Neural progenitor cell (in vitro differentiated cells): ENCODE data around the gene PIAS1. TPM values are rescaled to one million over a fixed set of nuclear protein-coding genes. Genes with fewer than 3 reads are reported as not detected.

Experiments
- DNase-seq: peaks from one replicate; pipeline ENCODE4 v3.0.0-alpha.2; 2016; ENCODE audit warnings: low spot score
- H2AFZ ChIP-seq: fragments of 200-600 bp; sonication (generic); replicated peaks from 2 replicates; pipeline ENCODE4 v1.6.1; 2016; ENCODE audit warnings: antibody characterized with exemption
- H3F3A ChIP-seq: fragments of 200-600 bp; sonication (generic); 2 replicates; pipeline ENCODE4 v1.6.1; 2016; ENCODE audit warnings: antibody characterized with exemption, low read depth
- H3K27ac ChIP-seq: fragments of 200-600 bp; sonication (generic); 2 replicates; pipeline ENCODE4 v1.5.1; 2016; ENCODE audit warnings: mild to moderate bottlenecking
- H3K27me3 ChIP-seq: fragments of 200-600 bp; sonication (generic); 2 replicates; pipeline ENCODE4 v1.6.1; 2016; ENCODE audit warnings: mild to moderate bottlenecking, moderate library complexity
- H3K36me3 ChIP-seq: fragments of 200-600 bp; sonication (generic); 2 replicates; pipeline ENCODE4 v1.5.1; 2016
- H3K4me1 ChIP-seq: fragments of 200-600 bp; sonication (generic); 2 replicates; pipeline ENCODE4 v1.6.1; 2016; ENCODE audit warnings: mixed run types
- H3K4me2 ChIP-seq: fragments of 200-600 bp; sonication (generic); 2 replicates; pipeline ENCODE4 v1.6.1; 2016
- H3K4me3 ChIP-seq: fragments of 200-600 bp; sonication (generic); 2 replicates; pipeline ENCODE4 v1.5.1; 2016
- H3K79me2 ChIP-seq: fragments of 200-600 bp; sonication (generic); 2 replicates; pipeline ENCODE4 v1.6.1; 2016; ENCODE audit warnings: low read depth
- H3K9ac ChIP-seq: fragments of 200-600 bp; sonication (generic); 2 replicates; pipeline ENCODE4 v1.6.1; 2016
- H3K9me3 ChIP-seq: fragments of 200-600 bp; sonication (generic); 2 replicates; pipeline ENCODE4 v1.5.1; 2016; ENCODE audit warnings: low read depth
- H4K20me1 ChIP-seq: fragments of 200-600 bp; sonication (generic); 2 replicates; pipeline ENCODE4 v1.6.1; 2016; ENCODE audit warnings: low read depth
- H3K27ac Mint-ChIP-seq: 3 replicates; pipeline ENCODE4 v1.8.0; 2021; ENCODE audit warnings: mixed read lengths
- H3K27me3 Mint-ChIP-seq: 2 replicates; pipeline ENCODE4 v1.8.0; 2022; ENCODE audit warnings: low read depth, mild to moderate bottlenecking, inconsistent platforms, moderate library complexity, mixed read lengths; ENCODE audit not compliant: insufficient read depth
- H3K36me3 Mint-ChIP-seq: 3 replicates; pipeline ENCODE4 v1.8.0; 2021; ENCODE audit warnings: mixed read lengths
- H3K4me1 Mint-ChIP-seq: 3 replicates; pipeline ENCODE4 v1.8.0; 2021; ENCODE audit warnings: mixed read lengths
- H3K4me3 Mint-ChIP-seq: 3 replicates; pipeline ENCODE4 v1.8.0; 2021; ENCODE audit warnings: mild to moderate bottlenecking, moderate library complexity, mixed read lengths
- H3K9me3 Mint-ChIP-seq: 3 replicates; pipeline ENCODE4 v1.8.0; 2020; ENCODE audit warnings: mixed read lengths
- CTCF ChIP-seq: fragments of 200-600 bp; sonication (generic); IDR thresholded peaks from 2 replicates; pipeline ENCODE4 v1.5.1; 2017; ENCODE audit warnings: antibody characterized with exemption, mild to moderate bottlenecking
- EZH2 ChIP-seq: fragments of 200-600 bp; sonication (generic); IDR thresholded peaks from 2 replicates; pipeline ENCODE4 v1.6.1; 2017; ENCODE audit warnings: antibody characterized with exemption, mild to moderate bottlenecking, moderate library complexity
- EZH2phosphoT487 ChIP-seq: fragments of 200-600 bp; sonication (generic); IDR thresholded peaks from 2 replicates; pipeline ENCODE4 v1.6.1; 2017; ENCODE audit warnings: antibody characterized with exemption
- total RNA-seq: library from RNA; depleted of rRNA; stranded (reverse); fragments of >200 nt; gene quantifications from 2 replicates; pipeline ENCODE4 v1.2.3, GENCODE V29; 2015; ENCODE audit warnings: low replicate concordance

Gene PIAS1
- total RNA-seq, 1 donor from 2014 or later, result 34.6 TPM

DNA sequence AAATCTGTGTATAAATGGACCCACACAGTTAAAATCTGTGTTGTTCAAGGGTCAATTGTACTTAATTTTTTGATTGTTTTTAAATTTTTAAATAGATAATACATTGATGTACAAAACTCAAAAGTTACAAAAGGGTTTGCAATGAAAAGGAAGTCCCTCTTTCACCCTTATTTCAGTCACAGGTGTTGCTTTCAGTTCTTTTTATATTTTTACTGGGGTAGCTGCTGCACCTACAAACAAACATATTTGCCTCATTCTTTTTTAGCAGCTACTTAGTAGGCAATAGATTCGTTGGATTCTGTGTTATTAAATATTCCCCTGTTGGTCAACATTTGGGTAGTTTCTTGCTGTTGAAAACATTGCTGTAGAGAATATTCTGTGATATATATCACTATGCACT is 44.4 kb downstream of the PIAS1 start:
- peaks cover 28% of the 10 kb centered on the region for H3K36me3 ChIP-seq
- TF ChIP-seq CTCF (no peak), EZH2phosphoT487 (no peak), EZH2 (no peak)
- H3F3A ChIP-seq, result no peaks in the 10 kb centered on the region
- no peak overlapping the region for H3K9ac ChIP-seq
- no peak overlapping the region for H3K27ac Mint-ChIP-seq
- H3K9me3 Mint-ChIP-seq, result peaks cover 60% of the 10 kb centered on the region
- no peak overlapping the region for H2AFZ ChIP-seq
- H3K27me3 Mint-ChIP-seq, result no peaks in the 10 kb centered on the region
- H4K20me1 ChIP-seq, result no peaks in the 10 kb centered on the region
- H3K27me3 ChIP-seq, result no peaks in the 10 kb centered on the region
- no peak overlapping the region for H3K4me3 Mint-ChIP-seq
- no peaks in the 10 kb centered on the region for H3K4me1 ChIP-seq
- H3K27ac ChIP-seq, result no peak overlapping the region
- no peak for DNase-seq
- peaks cover 77% of the 10 kb centered on the region for H3K36me3 Mint-ChIP-seq
- peaks cover 98% of the 10 kb centered on the region for H3K79me2 ChIP-seq
- peaks cover 16% of the 10 kb centered on the region for H3K9me3 ChIP-seq
- H3K4me3 ChIP-seq, result no peak overlapping the region
- no peak overlapping the region for H3K4me2 ChIP-seq
- no peaks in the 10 kb centered on the region for H3K4me1 Mint-ChIP-seq

DNA sequence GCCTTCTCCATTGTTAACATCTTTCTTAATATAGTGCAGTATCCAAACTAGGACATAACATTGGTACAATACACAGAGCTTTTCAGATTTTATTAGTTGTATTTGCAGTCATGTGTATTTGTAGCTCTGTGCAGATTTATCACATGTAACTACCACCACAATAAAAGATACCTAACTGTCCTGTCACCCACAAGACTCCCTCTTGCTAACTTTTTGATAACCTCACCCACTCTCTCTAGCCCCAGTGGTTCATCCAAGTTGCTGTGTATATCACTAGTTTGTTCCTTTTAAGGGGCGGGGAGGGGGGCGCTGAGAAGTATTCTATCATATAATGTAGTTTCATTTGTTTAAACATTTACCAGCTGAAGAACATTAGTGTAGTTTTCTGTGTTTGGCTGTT is 46.1 kb downstream of the PIAS1 start:
- peaks cover 33% of the 10 kb centered on the region for H3K36me3 ChIP-seq
- Mint-ChIP-seq H3K4me3 (no peak overlapping the region), H3K27me3 (no peaks in the 10 kb centered on the region), H3K36me3 (peaks cover 74% of the 10 kb centered on the region), H3K27ac (no peak overlapping the region), H3K9me3 (peaks cover 61% of the 10 kb centered on the region), H3K4me1 (no peaks in the 10 kb centered on the region)
- H2AFZ ChIP-seq, result no peak overlapping the region
- H3K27ac ChIP-seq, result no peak overlapping the region
- H3K27me3 ChIP-seq, result no peaks in the 10 kb centered on the region
- H3K4me3 ChIP-seq, result no peak overlapping the region
- peaks cover 24% of the 10 kb centered on the region for H3K9me3 ChIP-seq
- H4K20me1 ChIP-seq, result no peaks in the 10 kb centered on the region
- H3K4me1 ChIP-seq, result no peaks in the 10 kb centered on the region
- H3K4me2 ChIP-seq, result no peak overlapping the region
- H3K79me2 ChIP-seq, result peaks cover 98% of the 10 kb centered on the region
- no peak for DNase-seq
- TF ChIP-seq EZH2 (no peak), EZH2phosphoT487 (no peak), CTCF (no peak)
- H3K9ac ChIP-seq, result no peak overlapping the region
- H3F3A ChIP-seq, result no peaks in the 10 kb centered on the region

DNA sequence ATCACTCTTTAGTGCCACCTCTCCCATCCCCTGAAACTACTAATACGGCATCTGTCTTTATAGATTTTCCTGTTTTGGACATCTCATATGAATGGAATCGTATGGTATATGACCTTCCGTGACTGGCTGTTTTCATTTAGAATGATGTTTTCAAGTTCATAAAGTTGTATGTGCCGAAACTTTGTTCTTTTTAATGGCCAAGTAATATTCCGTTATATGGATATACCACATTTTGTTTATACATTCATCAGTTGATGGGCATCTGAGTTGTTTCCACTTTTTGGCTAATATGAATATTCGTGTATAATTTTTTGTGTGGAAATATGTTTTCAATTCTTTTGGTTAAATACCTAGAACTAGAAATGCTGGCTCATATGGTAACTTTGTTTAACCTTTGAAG is 49.5 kb downstream of the PIAS1 start:
- Histone ChIP-seq H3K9me3 (peaks cover 11% of the 10 kb centered on the region), H3K36me3 (peaks cover 17% of the 10 kb centered on the region), H3K79me2 (peaks cover 96% of the 10 kb centered on the region), H3K4me3 (no peak overlapping the region), H3K27me3 (no peaks in the 10 kb centered on the region), H3K4me1 (peaks cover 7% of the 10 kb centered on the region), H3F3A (no peaks in the 10 kb centered on the region), H4K20me1 (no peaks in the 10 kb centered on the region), H3K4me2 (no peak overlapping the region), H2AFZ (no peak overlapping the region), H3K9ac (no peak overlapping the region), H3K27ac (no peak overlapping the region)
- Mint-ChIP-seq H3K36me3 (peaks cover 70% of the 10 kb centered on the region), H3K27me3 (no peaks in the 10 kb centered on the region), H3K9me3 (peaks cover 34% of the 10 kb centered on the region), H3K4me1 (peaks cover 8% of the 10 kb centered on the region), H3K4me3 (no peak overlapping the region), H3K27ac (no peak overlapping the region)
- TF ChIP-seq EZH2phosphoT487, result no peak
- no peak for TF ChIP-seq EZH2
- no peak for TF ChIP-seq CTCF
- DNase-seq, result no peak
